Dendritic cell treated with granulocyte-macrophage colony-stimulating factor and Interleukin-4, amounts not matched to agents 40 ng/mL and 50 ng/mL, for 4 days (primary cell): ENCODE results near the gene RFX7.
"Not testable (repeated sequence)": the region's sequence is repeated elsewhere in the genome, so short reads cannot be mapped to it uniquely, and the experiment has no call there.

Source experiments
- H3K27ac Mint-ChIP-seq: one replicate; pipeline ENCODE4 v1.8.0; 2022; ENCODE audit warnings: mild to moderate bottlenecking, mixed read lengths
- H3K27me3 Mint-ChIP-seq: one replicate; pipeline ENCODE4 v1.8.0; 2022; ENCODE audit warnings: mild to moderate bottlenecking, mixed read lengths
- H3K36me3 Mint-ChIP-seq: one replicate; pipeline ENCODE4 v1.8.0; 2022; ENCODE audit warnings: low read depth, mixed read lengths
- H3K4me1 Mint-ChIP-seq: one replicate; pipeline ENCODE4 v1.8.0; 2022; ENCODE audit warnings: low read depth, mixed read lengths
- H3K4me3 Mint-ChIP-seq: one replicate; pipeline ENCODE4 v1.8.0; 2022; ENCODE audit warnings: mild to moderate bottlenecking, moderate library complexity, mixed read lengths
- H3K9me3 Mint-ChIP-seq: one replicate; pipeline ENCODE4 v1.8.0; 2022; ENCODE audit warnings: mixed read lengths
- intact Hi-C: fragments of 100-400 bp; cut with micrococcal nuclease; formaldehyde crosslinking; loops from one replicate; pipeline ENCODE4 v1.15.0; 2022

RFX7 gene

GRCh38 chr15:56207092-56207491 lies 36.6 kb downstream of the RFX7 start:
- no peak overlapping the region for H3K27ac Mint-ChIP-seq

GRCh38 chr15:56205061-56205876 lies 38.4 kb downstream of the RFX7 start:
- H3K27ac Mint-ChIP-seq, result no peak overlapping the region
- intact Hi-C loops, result no loop called here
- peaks cover 6% of the 10 kb centered on the region for H3K36me3 Mint-ChIP-seq
- H3K9me3 Mint-ChIP-seq, result no peaks in the 10 kb centered on the region
- H3K4me3 Mint-ChIP-seq, result no peak overlapping the region
- peaks cover 45% of the 10 kb centered on the region for H3K4me1 Mint-ChIP-seq
- no peaks in the 10 kb centered on the region for H3K27me3 Mint-ChIP-seq

More at GRCh38 chr15:56207092-56207491, 36.6 kb downstream of the RFX7 start:
- Mint-ChIP-seq H3K4me3 (no peak overlapping the region), H3K36me3 (peaks cover 19% of the 10 kb centered on the region), H3K9me3 (peaks cover 11% of the 10 kb centered on the region), H3K27me3 (no peaks in the 10 kb centered on the region), H3K4me1 (peaks cover 45% of the 10 kb centered on the region)
- intact Hi-C loops, result no loop called here

GRCh38 chr15:56203312-56203922 lies 40.3 kb downstream of the RFX7 start:
- H3K27me3 Mint-ChIP-seq, H3K9me3 Mint-ChIP-seq, H3K36me3 Mint-ChIP-seq, H3K27ac Mint-ChIP-seq, H3K4me3 Mint-ChIP-seq, intact Hi-C loops: not testable (repeated sequence)
- H3K4me1 Mint-ChIP-seq, result peaks cover 38% of the 10 kb centered on the region

GRCh38 chr15:56202701-56203100 lies 41.0 kb downstream of the RFX7 start:
- Mint-ChIP-seq H3K4me1 (peaks cover 36% of the 10 kb centered on the region), H3K9me3 (no peaks in the 10 kb centered on the region), H3K4me3 (no peak overlapping the region), H3K36me3 (peaks cover 6% of the 10 kb centered on the region), H3K27ac (no peak overlapping the region), H3K27me3 (no peaks in the 10 kb centered on the region)
- intact Hi-C loops, result no loop called here

GRCh38 chr15:56199038-56199437 lies 44.6 kb downstream of the RFX7 start:
- intact Hi-C loops, result no loop called here
- Mint-ChIP-seq H3K27me3 (no peaks in the 10 kb centered on the region), H3K36me3 (peaks cover 6% of the 10 kb centered on the region), H3K9me3 (no peaks in the 10 kb centered on the region), H3K27ac (no peak overlapping the region), H3K4me3 (no peak overlapping the region), H3K4me1 (peaks cover 10% of the 10 kb centered on the region)

GRCh38 chr15:56194035-56194434 lies 49.6 kb downstream of the RFX7 start:
- Mint-ChIP-seq H3K27me3 (no peaks in the 10 kb centered on the region), H3K4me1 (peaks cover 7% of the 10 kb centered on the region), H3K27ac (no peak overlapping the region), H3K36me3 (no peaks in the 10 kb centered on the region), H3K9me3 (no peaks in the 10 kb centered on the region), H3K4me3 (no peak overlapping the region)
- intact Hi-C loops, result no loop called here

GRCh38 chr15:56192659-56193442 lies 50.8 kb downstream of the RFX7 start:
- Mint-ChIP-seq H3K4me1 (peaks cover 8% of the 10 kb centered on the region), H3K36me3 (no peaks in the 10 kb centered on the region), H3K27me3 (no peaks in the 10 kb centered on the region), H3K9me3 (no peaks in the 10 kb centered on the region), H3K4me3 (no peak overlapping the region), H3K27ac (no peak overlapping the region)
- intact Hi-C loops, result no loop called here

GRCh38 chr15:56187665-56188064 lies 56.0 kb downstream of the RFX7 start:
- peaks cover 16% of the 10 kb centered on the region for H3K4me1 Mint-ChIP-seq

GRCh38 chr15:56185980-56186379 lies 57.7 kb downstream of the RFX7 start:
- Mint-ChIP-seq H3K4me3 (no peak overlapping the region), H3K27ac (no peak overlapping the region), H3K36me3 (no peaks in the 10 kb centered on the region), H3K27me3 (no peaks in the 10 kb centered on the region), H3K4me1 (peaks cover 16% of the 10 kb centered on the region), H3K9me3 (peaks cover 8% of the 10 kb centered on the region)
- intact Hi-C loops, result no loop called here

More at GRCh38 chr15:56187665-56188064, 56.0 kb downstream of the RFX7 start:
- peak overlapping the region; percentile 16 for H3K27ac Mint-ChIP-seq
- intact Hi-C loops, result no loop called here
- H3K36me3 Mint-ChIP-seq, result no peaks in the 10 kb centered on the region
- no peaks in the 10 kb centered on the region for H3K27me3 Mint-ChIP-seq
- no peak overlapping the region for H3K4me3 Mint-ChIP-seq
- peaks cover 8% of the 10 kb centered on the region for H3K9me3 Mint-ChIP-seq

- intact Hi-C loops, result no loop called here
- H3K36me3 Mint-ChIP-seq, result no peaks in the 10 kb centered on the region
- peaks cover 8% of the 10 kb centered on the region for H3K9me3 Mint-ChIP-seq
- peaks cover 9% of the 10 kb centered on the region for H3K4me1 Mint-ChIP-seq
- no peaks in the 10 kb centered on the region for H3K27me3 Mint-ChIP-seq
- no peak overlapping the region for H3K4me3 Mint-ChIP-seq
- H3K27ac Mint-ChIP-seq, result no peak overlapping the region
Observed at GRCh38 chr15:56184516-56184915, 59.2 kb downstream of the RFX7 start.

GRCh38 chr15:56180851-56181250 lies 62.8 kb downstream of the RFX7 start:
- intact Hi-C loops, result no loop called here
- no peak overlapping the region for H3K27ac Mint-ChIP-seq
- H3K27me3 Mint-ChIP-seq, result no peaks in the 10 kb centered on the region
- no peak overlapping the region for H3K4me3 Mint-ChIP-seq
- H3K4me1 Mint-ChIP-seq, result peaks cover 9% of the 10 kb centered on the region
- peaks cover 8% of the 10 kb centered on the region for H3K9me3 Mint-ChIP-seq
- peaks cover 13% of the 10 kb centered on the region for H3K36me3 Mint-ChIP-seq

- no peak overlapping the region for H3K4me3 Mint-ChIP-seq
- peaks cover 40% of the 10 kb centered on the region for H3K36me3 Mint-ChIP-seq
- H3K9me3 Mint-ChIP-seq, result no peaks in the 10 kb centered on the region
- H3K27me3 Mint-ChIP-seq, result no peaks in the 10 kb centered on the region
- peaks cover 17% of the 10 kb centered on the region for H3K4me1 Mint-ChIP-seq
- no peak overlapping the region for H3K27ac Mint-ChIP-seq
- intact Hi-C loops, result no loop called here
Observed at GRCh38 chr15:56176996-56177395, 66.7 kb downstream of the RFX7 start.

- no peaks in the 10 kb centered on the region for H3K27me3 Mint-ChIP-seq
- H3K4me1 Mint-ChIP-seq, result peaks cover 18% of the 10 kb centered on the region
- H3K27ac Mint-ChIP-seq, result no peak overlapping the region
- H3K9me3 Mint-ChIP-seq, result no peaks in the 10 kb centered on the region
- intact Hi-C loops, result no loop called here
- H3K4me3 Mint-ChIP-seq, result no peak overlapping the region
- peaks cover 52% of the 10 kb centered on the region for H3K36me3 Mint-ChIP-seq
Observed at GRCh38 chr15:56175788-56176187, 67.9 kb downstream of the RFX7 start.

- no peak overlapping the region for H3K27ac Mint-ChIP-seq
- H3K27me3 Mint-ChIP-seq, result no peaks in the 10 kb centered on the region
- intact Hi-C loops, result loop anchor here (5.0 kb wide), 1 partner anchor 52 kb away; no protein-coding TSS in a partner anchor
- no peaks in the 10 kb centered on the region for H3K9me3 Mint-ChIP-seq
- H3K4me1 Mint-ChIP-seq, result peaks cover 21% of the 10 kb centered on the region
- peaks cover 56% of the 10 kb centered on the region for H3K36me3 Mint-ChIP-seq
- no peak overlapping the region for H3K4me3 Mint-ChIP-seq
Observed at GRCh38 chr15:56174649-56175048, 69.0 kb downstream of the RFX7 start.
